NCI-H2171 treated with DMSO at 0.1 percent for 48 hours (cell line): Measurements from ENCODE around the gene IGF2BP3.

ENCODE experiments used
- DNase-seq: peaks from one replicate; lab custom pipeline; 2025; lab: John Stamatoyannopoulos, UW

Gene IGF2BP3

DNA sequence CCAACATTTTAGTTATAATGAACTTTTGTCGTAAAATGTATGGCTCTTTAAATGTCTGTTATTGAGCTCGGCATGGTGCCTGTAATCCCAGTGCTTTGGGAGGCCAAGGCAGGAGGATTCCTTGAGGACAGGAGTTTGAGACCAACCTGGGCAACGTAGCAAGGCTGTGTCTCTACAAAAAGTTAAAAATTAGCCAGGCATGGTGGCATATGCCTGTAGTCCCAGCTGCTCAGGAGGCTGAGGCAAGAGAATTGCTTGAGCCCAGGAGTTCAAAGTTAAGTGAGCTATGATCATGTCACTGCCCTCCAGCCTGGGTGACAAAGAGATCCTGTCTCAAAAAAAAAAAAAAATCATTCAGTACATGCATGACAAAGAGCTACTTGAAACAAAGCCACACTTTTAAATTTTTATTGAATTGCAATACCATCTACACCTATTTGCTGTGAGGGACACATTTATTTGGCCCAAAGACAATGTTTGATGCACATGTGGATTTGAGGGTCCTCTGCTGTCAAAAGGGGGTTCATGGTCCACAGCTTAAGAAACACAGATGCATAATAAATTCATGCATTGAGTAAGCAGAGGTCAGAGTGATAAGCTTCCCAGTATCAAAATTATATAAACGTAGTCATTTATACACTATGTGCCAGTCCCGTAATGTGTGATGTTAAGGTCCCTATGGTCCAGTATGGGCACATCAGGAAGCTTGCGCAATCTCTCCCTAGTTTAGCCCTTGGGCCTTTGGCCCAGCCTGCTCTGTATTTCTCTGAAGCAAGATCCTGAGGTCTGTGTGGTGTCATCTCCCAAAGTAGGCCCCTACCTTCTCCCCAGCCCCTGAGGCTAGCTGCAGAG lies 175.5 kb downstream of the IGF2BP3 start:
- no peak for DNase-seq

DNA sequence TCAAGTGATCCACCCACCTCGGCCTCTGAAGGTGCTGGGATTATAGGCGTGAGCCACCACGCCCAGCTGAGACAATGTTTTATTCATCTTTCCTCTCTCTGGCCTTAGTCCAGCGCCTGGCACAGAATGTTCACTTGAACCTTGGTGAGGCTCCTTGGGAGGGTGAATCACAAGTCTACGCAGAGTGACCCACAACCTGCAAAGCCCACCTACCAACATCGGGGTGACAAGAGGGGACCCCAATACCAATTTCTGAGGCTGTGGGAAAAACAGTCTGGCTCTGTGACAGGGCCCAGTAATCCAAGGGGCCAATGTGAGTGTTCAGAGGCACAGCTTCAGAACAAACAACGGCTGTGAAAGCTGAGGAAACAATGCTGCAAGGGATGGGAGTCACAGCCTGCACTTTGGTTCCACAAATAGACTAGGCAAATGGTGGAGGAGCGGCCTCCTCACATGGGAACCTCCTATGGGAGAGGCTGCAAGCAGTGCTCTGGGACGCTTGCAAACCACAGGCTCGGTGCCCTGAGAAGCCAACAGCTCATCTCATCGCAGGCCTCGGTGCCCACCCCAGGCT lies 176.7 kb downstream of the IGF2BP3 start:
- DNase-seq = no peak

DNA sequence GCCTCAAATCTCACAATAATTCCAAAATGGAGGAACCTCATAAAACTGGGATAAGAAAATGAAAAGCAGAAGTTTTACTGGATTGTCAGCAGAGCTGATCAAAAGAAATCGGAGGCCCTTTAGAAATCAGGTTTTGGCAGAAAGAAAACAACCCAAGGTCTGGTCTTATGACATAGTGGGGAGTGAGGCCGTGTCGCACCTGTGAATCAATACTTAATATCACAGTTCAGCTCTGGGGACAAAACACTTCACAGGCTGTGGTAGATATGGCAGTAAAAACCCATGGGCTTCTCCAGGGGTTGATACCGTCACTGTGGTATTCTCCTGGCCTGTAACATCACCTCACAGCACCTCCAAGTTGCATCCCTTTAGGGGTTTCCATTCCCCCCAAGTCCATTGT lies 177.7 kb downstream of the IGF2BP3 start:
- DNase-seq = no peak

DNA sequence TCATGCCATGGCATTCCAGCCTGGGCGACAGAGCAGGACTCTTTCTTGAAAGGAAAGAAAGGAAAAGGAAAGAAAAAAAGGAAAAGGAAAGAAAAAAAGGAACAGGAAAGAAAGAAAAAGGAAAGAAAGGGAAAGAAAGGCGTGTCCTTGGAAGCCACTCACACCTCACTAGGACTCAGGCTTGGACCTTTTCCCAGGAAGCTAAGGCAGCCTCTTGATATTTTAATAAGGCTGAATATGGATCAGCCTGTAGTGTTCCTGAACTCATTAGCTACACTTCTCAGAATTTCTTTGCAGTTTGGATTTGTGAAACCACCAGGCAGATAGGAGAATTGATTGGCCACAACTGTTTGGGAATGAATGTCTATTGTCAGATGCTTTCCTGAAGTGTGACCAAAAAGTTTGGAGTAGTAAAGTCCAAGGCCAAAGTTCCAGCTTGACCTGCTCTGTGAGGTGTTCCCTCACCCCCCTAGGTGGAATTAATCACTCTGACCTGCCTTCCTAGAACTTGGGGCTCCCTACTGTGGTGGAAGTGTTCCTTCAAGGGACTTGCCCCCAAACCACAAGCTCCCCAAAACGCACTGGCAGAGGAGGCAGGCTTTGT lies 178.2 kb downstream of the IGF2BP3 start:
- no peak for DNase-seq

DNA sequence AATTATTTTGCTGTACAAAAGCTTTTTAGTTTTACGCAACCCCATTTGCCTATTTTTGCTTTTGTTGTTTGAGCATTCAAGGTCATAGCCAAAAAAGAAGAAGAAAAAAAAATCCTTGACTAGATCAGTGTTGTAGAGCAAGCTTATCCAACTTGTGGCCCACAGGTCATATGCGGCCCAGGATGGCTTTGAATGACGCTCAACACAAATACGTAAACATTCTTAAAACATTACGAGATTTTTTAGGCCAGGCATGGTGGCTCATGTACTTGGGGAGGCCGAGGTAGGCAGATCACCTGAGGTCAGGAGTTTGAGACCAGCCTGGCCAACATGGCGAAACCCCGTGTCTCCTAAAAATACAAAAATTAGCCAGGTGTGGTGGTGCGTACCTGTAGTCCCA lies 179.3 kb downstream of the IGF2BP3 start:
- DNase-seq = no peak

DNA sequence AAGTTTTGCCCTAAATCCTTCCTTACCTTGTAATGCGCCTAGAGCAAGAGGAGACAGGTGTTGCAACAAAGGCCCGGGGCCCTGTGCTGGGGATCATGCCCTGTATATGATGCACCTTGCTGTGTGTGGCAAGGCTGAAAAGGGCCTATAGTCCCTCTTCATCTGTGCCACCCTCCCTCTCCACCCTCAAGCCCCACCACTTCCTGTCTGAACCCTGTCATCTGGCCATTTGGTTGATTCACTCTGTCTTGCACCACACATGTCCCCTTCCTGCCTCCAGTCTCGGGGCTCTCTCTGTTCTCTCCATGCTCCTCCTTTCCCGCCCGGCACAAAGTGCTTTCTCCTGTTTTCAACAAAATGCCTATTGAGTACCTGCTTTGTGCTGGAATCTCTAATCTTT lies 182.7 kb downstream of the IGF2BP3 start:
- DNase-seq = no peak

DNA sequence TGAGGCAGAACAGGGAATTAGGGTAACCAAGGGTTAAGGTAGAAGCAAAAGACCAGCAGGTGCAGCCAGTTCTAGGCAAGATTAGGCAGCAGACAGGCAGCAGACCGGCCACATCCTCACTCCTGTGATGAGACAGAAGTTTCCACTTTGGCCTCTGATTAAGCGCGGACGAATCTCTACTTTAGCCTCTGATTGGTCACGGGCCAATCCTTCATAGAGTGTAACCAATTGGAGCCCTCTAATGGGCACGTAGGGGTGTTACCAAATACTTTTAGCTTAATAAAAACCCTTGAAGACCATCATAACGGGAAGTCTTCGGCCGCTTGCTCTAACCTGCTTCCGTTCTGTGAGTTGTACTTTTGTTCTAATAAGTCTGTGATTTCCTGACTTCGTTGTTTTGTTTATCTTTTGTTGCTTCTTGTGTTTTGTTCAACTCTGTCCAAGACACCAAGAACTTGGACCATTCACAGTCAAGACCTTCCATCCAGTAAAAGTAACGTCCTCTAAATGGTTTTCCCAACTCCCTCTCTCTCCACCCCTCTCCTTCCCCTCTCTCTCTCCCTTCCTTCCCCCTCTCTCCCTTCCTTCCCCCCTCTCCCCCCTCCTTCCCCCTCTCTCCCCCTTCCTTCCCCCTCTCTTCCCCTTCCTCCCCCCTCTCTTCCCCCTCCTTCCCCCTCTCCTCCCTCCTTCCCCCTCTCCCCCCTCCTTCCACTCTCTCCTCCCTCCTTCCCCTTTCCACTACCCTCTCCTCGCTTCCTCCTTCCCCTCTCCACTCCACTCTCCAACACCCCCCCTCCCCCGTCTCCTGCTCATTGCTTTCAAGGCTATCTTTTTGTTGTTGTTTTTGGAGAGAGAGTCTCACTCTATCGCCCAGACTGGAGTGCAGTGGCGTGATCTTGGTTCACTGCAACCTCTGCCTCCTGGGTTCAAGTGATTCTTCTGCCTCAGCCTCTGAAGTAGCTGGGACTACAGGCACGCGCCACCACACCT lies 184.3 kb downstream of the IGF2BP3 start:
- DNase-seq = no peak

DNA sequence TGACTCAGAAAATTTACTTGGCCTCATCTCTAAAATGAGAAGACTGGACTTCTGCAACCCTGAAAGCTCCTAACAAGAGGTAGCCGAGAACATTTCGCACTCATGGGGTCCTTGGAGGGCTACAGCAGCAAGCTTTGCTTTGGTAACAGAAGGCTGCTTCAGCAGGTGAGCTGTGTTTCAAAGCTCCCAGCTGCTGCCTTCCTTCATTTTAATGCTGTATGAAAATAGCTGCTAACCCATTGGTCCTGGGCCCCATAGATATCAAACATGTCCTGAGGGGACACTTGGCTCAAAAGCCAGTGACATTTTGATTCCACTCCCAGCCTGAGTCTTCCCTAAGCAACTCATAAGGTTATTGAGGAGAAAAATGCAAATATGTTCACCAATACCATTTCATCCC lies 185.4 kb downstream of the IGF2BP3 start:
- DNase-seq = no peak

DNA sequence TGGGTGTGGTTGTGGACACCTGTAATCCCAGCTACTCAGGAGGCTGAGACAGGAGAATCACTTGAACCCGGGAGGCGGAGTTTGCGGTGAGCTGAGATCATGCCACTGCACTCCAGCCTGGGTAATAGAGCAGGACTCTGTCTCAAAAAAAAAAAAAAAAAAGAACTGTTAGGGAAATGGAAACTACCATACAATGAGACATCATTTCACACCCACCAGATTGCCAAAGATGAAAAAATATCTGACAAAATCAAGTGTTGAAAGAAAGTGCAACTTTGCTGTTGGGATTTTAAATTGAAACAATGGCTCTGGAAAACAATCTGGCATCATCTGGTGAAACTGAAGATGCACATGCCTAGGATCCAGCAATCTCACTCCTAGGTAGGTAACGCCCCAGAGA lies 187.2 kb downstream of the IGF2BP3 start:
- no peak for DNase-seq

DNA sequence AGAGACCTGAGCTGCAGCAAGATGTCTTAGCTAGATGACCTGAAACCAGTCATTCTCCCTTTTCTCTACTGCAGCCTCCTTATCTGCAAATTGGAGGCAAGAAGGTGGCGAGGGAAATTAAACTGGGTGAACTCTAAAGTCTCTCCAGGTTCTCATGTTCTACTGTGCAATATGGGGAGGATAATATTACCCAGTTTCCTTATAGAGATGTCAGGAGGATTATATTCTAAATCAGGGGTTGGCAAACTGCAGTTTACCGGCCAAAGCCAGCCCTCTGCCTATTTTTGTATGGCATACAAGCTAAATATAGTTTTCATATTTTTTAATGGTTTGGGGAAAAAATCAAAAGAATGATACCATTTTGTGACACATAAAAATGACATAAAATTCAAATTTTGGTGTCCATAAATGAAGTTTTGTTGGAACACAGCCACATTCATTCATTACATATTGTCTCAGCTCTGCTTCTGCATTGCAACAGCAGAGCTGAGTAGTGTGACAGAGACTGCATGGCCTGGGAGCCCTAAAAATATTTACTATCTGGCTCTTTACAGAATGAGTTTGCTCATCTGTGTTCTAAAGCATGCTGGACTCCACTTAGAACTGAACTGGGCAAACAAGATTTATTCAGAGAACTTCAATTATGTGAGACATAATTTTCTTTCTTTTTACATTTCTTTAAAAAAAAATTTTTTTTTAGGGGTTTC lies 190.3 kb downstream of the IGF2BP3 start:
- DNase-seq = no peak

DNA sequence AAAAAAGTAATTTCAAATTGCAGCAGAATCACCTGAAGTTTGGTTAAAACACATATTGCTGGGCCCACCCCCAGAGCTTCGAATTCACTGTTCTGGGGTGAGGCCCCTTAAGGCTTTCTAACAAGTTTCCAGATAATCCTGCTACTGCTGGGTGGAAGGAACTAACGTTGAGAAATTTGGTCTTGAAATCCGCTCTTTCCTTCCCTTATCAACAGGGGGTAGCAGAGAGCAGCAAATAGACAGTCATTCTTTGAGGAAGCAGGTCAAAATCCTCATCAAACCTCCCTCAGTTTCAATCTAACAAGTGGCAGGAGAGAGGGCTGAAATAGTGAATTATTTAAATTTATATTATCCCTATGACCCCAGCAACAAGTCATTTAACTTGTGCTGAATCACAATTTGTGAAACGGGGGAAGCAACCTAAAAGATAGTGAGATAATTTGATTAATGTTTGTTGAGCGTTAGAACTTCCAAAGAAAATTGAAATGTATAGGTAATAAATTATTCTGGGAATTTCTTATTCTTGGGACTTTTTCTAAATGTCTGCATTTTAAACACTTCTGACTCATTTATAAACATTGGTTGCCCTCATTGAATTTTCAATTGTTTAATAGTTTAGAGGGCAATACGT lies 192.8 kb downstream of the IGF2BP3 start:
- peak; percentile 54 for DNase-seq

DNA sequence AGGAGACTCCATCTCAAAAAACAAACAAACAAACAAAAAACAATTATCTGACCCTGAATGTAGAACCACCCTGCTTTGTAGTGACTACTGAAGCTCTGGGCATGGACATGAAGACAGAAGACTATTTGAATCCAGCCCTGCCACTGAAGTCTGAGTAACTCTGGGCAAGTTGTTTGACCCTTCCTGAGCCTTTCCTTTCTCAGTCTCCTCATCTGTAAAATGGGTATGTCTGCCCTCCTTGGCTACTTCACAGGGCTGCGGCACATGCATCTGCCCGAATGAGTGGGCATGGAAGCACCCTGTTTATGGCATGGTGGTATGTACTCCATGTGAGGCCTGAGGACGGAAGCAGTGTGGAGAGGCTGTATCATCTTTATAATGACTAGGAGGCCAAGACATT lies 193.3 kb downstream of the IGF2BP3 start:
- DNase-seq = no peak

DNA sequence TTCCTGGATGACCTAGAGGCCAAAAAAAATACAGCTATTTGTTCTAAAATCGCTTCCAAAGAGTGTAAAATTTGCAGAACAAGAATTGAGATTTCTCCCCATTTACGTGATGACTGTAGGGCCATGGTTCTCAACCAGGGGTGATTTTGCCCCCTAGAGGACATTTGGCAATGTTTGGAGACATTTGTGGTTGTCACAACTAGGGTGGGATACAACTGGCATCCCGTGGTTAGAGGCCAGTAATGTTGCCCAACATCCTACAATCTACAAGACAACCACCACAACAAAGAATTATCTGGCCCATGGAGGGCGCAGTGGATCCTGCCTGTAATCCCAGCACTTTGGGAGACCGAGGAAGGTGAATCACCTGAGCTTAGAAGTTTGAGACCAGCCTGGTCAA lies 193.9 kb downstream of the IGF2BP3 start:
- DNase-seq = no peak

DNA sequence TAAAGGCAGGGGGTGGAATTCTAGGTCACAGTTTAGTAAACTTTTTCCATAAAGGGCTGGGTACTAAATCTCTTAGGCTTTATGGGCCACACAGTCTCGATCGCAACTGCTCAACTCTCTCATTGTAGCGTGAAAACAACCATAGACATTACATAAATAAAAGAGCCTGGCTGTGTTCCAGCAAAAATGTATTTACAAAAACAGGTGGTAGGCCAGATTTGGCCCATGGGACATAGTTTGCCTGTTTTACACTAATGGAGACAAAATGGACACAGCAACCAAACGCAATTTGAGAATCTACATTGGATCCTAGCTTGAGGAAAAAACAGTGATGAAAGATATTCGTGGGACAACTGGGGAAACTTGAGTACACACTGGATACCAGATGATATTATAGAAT lies 194.4 kb downstream of the IGF2BP3 start:
- peak; percentile 2 for DNase-seq

DNA sequence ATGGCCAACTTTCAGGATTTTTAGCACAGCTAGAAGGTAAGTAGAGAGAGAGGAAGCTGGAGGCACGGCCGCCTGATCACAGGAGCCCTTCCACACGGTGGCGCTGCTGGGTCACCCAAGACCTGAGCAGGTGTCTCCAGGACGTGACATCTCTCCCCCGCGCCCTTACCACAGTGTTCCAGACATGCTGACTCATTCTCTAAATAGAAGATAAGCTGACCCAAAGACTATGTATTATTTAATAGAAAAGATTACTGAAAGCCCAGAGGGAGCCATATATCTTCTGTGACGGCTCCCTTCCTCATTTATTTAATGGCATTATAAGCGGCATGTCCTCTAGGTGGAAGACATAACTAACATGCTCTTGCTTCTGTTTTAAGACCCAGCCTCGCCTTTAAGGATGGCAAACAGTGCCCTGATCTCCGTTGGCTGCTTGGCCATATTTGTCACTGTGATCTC lies 197.1 kb downstream of the IGF2BP3 start:
- peak; percentile 90 for DNase-seq

DNA sequence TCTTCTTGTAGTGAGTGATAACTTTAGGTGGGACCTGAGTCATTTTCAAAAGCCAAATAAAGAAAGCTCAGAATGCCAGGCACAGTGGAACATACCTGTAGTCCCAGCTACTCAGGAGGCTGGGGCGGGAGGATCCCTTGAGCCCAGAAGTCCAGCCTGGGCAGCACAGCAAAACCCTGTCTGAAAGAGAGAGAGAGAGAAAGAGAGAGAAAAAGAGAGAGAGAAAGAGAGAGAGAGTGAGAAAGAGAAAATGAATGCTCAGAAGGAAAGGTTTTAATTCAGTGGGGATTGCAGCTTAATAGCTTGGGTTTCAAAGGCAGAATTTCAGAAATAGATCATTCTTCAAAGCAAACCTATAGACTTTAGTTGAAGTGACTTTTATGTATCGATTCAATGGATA lies 198.0 kb downstream of the IGF2BP3 start:
- no peak for DNase-seq

DNA sequence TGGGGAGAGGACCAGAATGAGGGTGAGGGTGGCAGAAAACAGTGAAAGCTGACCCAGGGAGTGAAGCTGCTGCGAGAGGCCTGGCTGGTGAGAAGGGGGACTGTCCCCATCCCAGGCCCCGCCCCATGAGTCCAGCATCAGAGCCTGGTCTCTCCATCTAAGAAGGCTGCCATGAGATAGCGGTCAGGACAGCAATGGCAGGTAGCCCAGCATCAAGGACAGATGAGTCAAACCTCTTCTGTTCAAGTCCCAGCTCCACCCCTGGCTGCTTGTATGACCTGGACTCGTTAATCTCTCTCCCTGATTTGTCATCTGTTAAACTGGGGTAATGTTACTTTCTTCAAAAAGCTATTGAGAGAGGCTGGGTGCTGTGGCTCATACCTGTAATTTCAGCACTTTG lies 201.5 kb downstream of the IGF2BP3 start:
- no peak for DNase-seq

DNA sequence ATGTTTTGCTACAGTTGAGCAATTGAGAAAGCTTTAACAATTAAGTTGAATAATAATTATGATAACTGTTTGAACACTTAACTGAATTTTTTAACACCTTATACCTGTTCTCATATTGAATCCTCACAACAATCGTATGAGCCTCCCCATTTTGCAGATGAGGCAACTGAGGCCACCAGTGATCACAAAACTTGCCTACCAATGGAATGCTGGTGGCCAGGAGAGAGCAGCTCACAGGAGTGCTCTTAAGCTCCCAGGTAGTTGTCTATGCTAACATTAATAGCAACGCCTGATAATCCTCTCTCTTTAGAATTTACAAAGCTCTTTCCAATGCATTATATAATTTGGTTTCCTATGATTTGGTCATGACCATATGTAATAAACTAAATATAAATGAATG lies 202.1 kb downstream of the IGF2BP3 start:
- no peak for DNase-seq

DNA sequence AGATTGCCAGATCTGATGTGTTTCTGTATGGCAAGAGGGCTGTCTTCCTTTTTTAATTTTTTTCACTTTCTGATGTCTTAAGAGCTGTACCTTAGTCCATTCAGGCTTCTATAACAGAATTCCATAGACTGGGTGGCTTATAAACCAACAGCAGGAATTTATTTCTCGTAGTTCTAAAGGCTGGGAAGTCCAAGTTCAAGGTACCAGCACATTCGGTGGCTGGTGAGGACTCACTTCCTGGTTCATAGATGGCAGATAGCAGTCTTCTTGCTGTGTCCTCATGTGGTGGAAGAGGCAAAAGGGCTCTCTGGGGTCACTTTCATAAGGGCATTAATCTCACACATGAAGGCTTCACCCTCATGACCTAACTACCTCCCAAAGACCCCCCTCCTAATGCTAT lies 202.9 kb downstream of the IGF2BP3 start:
- DNase-seq = no peak

DNA sequence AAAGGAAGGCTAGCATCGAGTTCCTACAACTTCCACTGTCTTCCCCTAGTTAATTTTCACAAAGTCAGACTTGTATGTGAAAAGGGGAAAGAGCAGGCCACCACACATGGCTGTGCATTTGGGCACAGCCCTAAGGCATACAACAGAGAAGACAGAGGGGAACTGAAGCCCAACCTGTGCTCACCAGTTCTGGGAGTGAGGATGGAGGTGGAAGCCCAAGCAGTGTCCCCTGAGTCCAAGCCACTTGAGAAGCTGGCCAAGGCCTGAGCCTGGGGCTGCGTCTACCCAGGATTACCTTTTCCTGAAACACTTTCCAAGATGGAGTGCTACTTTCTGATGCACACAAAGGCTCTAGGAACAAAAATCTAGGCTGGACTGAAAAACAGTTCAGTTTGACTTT lies 203.4 kb downstream of the IGF2BP3 start:
- no peak for DNase-seq

DNA sequence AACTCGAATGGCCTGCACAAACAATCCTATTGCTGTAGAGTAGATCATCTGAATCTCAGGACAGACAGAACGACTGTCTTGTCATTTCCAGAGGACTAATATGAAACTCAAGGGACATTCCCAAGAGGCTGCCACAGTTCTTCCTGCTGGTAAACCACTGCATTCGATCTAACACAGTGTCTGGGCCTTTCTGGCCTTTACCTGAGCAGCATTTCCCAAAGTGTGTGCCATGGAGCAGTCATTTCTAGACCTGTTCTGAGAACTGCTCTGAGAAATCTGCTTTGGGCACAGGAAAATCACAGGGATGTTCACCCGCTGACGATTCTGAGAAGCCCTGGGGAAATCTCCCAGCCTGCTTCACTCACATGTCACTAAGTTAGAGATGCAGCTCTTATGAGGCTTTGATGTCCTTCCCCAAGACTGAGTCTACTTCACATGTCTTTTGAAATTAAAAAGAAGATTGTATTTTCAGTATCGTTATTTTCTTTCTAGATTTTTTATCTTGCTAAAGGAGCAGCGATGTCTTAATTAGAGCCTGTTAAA lies 205.3 kb downstream of the IGF2BP3 start:
- DNase-seq = no peak
